Measurements from ENCODE around the gene TMEM132C.

TMEM132C gene

DNA sequence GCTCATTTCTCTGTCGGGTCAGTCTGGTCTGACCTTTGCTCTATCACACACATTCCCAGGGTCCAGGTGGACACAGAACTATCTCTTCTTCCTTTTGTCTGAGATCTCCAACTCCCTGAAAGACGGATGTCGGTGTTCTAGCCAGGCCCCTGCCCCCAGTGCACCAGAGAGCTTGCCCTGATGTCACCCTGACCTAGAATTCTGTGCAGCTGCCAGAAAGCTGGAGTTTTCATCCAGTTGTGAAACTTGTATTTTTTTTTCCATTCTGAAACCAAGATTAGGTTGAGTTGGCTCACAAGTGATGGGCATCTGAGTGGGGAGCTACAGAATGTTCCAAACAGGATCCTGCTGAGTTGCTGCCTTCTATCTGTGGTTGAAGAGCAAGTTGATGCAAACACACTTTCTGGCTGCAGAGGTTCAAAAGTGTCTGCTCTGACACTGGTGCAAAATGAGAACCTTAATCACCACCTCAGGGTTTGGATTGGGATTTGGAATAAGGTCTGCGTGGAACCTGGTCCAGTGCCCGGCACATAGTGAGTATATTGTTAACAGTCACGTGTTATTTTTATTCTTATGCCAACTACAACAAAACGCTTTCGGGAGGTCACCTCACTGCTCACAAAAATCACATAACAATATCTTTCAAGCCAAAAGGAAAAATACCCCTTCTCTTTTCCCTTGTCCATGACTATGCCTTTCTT, 345.3 kb downstream of the TMEM132C start:
- no peaks in the 10 kb centered on the region for H3K36me3 Mint-ChIP-seq (ENCODE audit: low read depth)
- no peaks in the 10 kb centered on the region for H3K27me3 Mint-ChIP-seq (ENCODE audit: low read depth)
- no peaks in the 10 kb centered on the region for H3K4me1 Mint-ChIP-seq (ENCODE audit: low read depth)
- H3K27ac Mint-ChIP-seq: no peak overlapping the region
- no peaks in the 10 kb centered on the region for H3K9me3 Mint-ChIP-seq
- no peak overlapping the region for H3K4me3 Mint-ChIP-seq

DNA sequence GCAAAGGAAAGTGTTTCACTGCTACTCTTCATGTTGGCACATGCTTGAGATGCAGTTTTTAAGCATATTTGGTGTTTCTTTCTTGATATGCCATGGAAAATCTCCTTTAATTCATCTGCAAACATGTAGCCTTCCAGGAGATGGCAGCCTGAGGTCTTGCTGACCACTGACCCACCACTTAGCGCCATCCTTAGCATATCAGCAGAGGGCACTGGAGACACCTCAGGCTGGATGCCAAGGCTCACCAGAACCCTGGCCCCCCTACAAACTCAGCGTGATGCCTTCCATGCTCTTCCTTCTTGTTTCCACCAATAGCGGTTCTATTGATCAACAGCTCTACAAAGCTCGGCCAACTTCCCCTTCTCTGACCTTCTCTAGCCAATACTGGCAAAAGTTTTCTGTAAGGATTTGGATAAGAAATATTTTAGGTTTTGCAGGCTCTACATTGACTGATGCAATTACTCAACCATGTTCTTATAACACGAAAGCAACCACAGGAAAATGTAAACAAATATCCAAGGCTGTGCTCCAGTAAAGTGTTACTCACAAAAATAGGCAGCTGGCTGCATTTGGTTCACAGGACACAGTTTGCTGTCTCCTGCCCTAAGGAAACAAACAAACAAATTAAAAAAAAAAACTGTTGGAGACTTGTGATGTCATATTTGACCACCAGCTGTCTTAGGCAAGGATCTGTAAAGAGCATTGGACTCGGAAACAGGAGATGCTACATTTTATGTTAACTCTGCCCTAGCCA, 347.0 kb downstream of the TMEM132C start:
- no peaks in the 10 kb centered on the region for H3K4me1 Mint-ChIP-seq (ENCODE audit: low read depth)
- no peak overlapping the region for H3K27ac Mint-ChIP-seq
- no peaks in the 10 kb centered on the region for H3K36me3 Mint-ChIP-seq (ENCODE audit: low read depth)
- H3K4me3 Mint-ChIP-seq: no peak overlapping the region
- H3K9me3 Mint-ChIP-seq: no peaks in the 10 kb centered on the region
- no peaks in the 10 kb centered on the region for H3K27me3 Mint-ChIP-seq (ENCODE audit: low read depth)

DNA sequence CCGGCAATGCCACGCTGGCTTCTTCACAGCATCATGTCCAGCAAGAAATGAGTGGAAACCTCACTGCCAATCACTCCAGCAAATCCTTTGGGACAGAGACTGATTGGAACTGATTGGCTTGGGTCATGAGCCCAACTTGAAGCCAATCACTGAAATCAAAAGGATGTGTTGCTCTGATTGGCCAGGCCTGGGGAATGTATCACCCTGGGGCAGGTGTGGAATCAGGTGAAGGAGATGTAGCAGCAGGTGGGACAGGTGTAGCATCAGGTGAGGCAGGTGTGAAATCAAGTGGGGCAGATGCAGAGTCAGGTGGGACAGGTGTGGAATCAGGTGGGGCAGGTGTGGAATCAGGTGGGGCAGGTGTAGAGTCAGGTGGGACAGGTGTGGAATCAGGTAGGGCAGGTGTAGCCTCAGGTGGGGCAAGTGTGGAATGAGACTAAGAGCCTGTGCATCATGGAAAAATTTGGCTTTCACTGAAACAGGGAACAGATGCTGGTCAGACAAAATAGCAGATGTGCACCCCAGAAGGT, 350.4 kb downstream of the TMEM132C start:
- Mint-ChIP-seq H3K36me3 (ENCODE audit: low read depth) (no peaks in the 10 kb centered on the region), H3K27me3 (ENCODE audit: low read depth) (no peaks in the 10 kb centered on the region), H3K9me3 (no peaks in the 10 kb centered on the region), H3K4me3 (no peak overlapping the region), H3K27ac (no peak overlapping the region), H3K4me1 (ENCODE audit: low read depth) (no peaks in the 10 kb centered on the region)

DNA sequence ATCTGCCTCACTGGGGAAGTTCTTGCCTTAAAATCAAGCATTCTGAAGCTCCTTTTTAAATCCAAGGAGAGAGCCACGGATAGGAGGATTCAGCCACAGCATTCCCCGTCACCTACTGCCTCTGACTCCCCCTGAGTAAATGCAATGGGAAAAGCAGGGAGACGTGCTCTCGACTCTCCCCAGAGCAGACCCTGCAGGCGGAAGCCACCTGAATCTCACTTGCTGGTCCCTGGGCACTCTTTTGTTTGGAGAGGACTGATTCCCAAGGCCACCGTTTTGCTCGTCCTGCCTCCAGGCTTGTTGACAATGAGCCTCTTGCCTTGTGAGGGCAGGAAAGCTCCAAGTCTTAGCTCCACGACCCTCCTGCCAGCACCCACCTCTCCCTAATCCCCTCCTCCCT, 352.3 kb downstream of the TMEM132C start:
- Mint-ChIP-seq H3K27me3 (ENCODE audit: low read depth) (no peaks in the 10 kb centered on the region), H3K36me3 (ENCODE audit: low read depth) (no peaks in the 10 kb centered on the region), H3K9me3 (peaks cover 4% of the 10 kb centered on the region), H3K4me3 (no peak overlapping the region), H3K4me1 (ENCODE audit: low read depth) (no peaks in the 10 kb centered on the region), H3K27ac (no peak overlapping the region)

DNA sequence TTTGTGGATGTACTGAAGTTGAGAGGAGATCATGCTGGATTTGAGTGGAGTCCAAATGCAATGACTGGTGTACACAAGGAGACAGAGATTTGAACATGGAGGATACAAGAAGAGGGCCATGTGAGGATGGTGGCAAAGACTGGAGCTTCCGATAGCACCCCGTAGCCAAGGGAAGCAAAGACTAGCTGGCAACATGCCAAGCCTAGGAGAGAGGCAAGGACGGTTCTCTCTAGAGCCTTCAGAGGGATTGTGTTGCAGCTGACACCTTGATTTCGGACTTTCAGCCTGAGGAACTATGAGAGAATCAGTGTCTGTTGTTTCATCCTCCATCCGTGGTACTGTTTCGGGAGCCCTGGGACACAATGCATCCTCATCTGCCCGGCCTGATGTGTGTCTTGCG, 354.3 kb downstream of the TMEM132C start:
- H3K36me3 Mint-ChIP-seq (ENCODE audit: low read depth): no peaks in the 10 kb centered on the region
- H3K4me3 Mint-ChIP-seq: no peak overlapping the region
- no peaks in the 10 kb centered on the region for H3K27me3 Mint-ChIP-seq (ENCODE audit: low read depth)
- no peak overlapping the region for H3K27ac Mint-ChIP-seq
- H3K9me3 Mint-ChIP-seq: peaks cover 4% of the 10 kb centered on the region
- no peaks in the 10 kb centered on the region for H3K4me1 Mint-ChIP-seq (ENCODE audit: low read depth)

- no peaks in the 10 kb centered on the region for H3K4me1 Mint-ChIP-seq (ENCODE audit: low read depth)
- no peak overlapping the region for H3K27ac Mint-ChIP-seq
- no peaks in the 10 kb centered on the region for H3K27me3 Mint-ChIP-seq (ENCODE audit: low read depth)
- no peaks in the 10 kb centered on the region for H3K36me3 Mint-ChIP-seq (ENCODE audit: low read depth)
- peaks cover 19% of the 10 kb centered on the region for H3K9me3 Mint-ChIP-seq
- H3K4me3 Mint-ChIP-seq: no peak overlapping the region
Observed at GRCh38 chr12:128623748-128624147, 356.8 kb downstream of the TMEM132C start.

- H3K4me3 Mint-ChIP-seq: no peak overlapping the region
- no peak overlapping the region for H3K27ac Mint-ChIP-seq
- H3K9me3 Mint-ChIP-seq: peaks cover 19% of the 10 kb centered on the region
- no peaks in the 10 kb centered on the region for H3K36me3 Mint-ChIP-seq (ENCODE audit: low read depth)
- H3K4me1 Mint-ChIP-seq (ENCODE audit: low read depth): no peaks in the 10 kb centered on the region
- H3K27me3 Mint-ChIP-seq (ENCODE audit: low read depth): no peaks in the 10 kb centered on the region
Observed at GRCh38 chr12:128626808-128627320, 359.9 kb downstream of the TMEM132C start.

- H3K27me3 Mint-ChIP-seq (ENCODE audit: low read depth): no peaks in the 10 kb centered on the region
- H3K4me3 Mint-ChIP-seq: no peak overlapping the region
- H3K4me1 Mint-ChIP-seq (ENCODE audit: low read depth): no peaks in the 10 kb centered on the region
- H3K36me3 Mint-ChIP-seq (ENCODE audit: low read depth): no peaks in the 10 kb centered on the region
- no peak overlapping the region for H3K27ac Mint-ChIP-seq
- peaks cover 19% of the 10 kb centered on the region for H3K9me3 Mint-ChIP-seq
Observed at GRCh38 chr12:128627659-128628058, 360.7 kb downstream of the TMEM132C start.

DNA sequence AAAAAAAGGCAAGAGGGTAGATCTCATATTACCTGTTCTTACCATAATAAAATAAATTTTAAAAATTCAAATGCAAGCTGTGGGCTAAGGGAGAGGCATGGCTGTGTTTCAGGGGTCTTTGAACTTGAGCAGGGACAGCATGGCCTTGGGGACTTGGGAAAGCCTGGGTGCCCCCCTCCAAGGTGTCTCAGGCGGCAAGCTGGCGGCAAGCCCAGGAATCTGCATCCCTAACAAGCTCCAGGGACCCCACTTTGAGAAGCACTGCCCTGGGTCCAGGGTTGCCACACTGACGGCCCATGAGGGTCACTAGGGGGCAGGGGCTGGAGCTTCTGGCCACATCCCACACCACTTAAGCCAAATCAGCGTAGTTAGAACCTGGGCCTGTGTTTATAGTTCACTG, 363.0 kb downstream of the TMEM132C start:
- Mint-ChIP-seq H3K36me3 (ENCODE audit: low read depth) (no peaks in the 10 kb centered on the region), H3K9me3 (peaks cover 15% of the 10 kb centered on the region), H3K4me1 (ENCODE audit: low read depth) (no peaks in the 10 kb centered on the region), H3K4me3 (no peak overlapping the region), H3K27me3 (ENCODE audit: low read depth) (no peaks in the 10 kb centered on the region), H3K27ac (no peak overlapping the region)

GRCh38 chr12:128637642-128638606, 371.0 kb downstream of the TMEM132C start:
- no peaks in the 10 kb centered on the region for H3K27me3 Mint-ChIP-seq (ENCODE audit: low read depth)
- H3K9me3 Mint-ChIP-seq: no peaks in the 10 kb centered on the region
- no peak overlapping the region for H3K4me3 Mint-ChIP-seq
- no peak overlapping the region for H3K27ac Mint-ChIP-seq
- H3K4me1 Mint-ChIP-seq (ENCODE audit: low read depth): no peaks in the 10 kb centered on the region
- no peaks in the 10 kb centered on the region for H3K36me3 Mint-ChIP-seq (ENCODE audit: low read depth)

DNA sequence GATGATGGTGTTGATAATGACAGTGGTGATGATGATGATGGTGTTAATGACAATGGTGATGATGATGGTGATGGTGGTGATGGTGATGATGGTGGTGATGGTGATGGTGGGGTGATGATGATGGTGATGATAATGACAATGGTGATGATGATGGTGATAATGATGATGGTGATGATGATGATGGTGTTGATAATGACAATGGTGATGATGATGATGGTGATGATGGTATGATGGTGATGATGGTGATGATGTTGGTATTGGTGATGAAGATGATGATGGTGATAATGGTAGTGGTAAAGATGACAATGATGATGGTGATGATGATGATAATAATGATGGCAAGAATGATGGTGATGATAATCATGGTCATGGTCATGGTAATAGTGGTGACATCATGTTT, 372.1 kb downstream of the TMEM132C start:
- H3K4me3 Mint-ChIP-seq: no peak overlapping the region
- no peaks in the 10 kb centered on the region for H3K27me3 Mint-ChIP-seq (ENCODE audit: low read depth)
- H3K27ac Mint-ChIP-seq: no peak overlapping the region
- no peaks in the 10 kb centered on the region for H3K9me3 Mint-ChIP-seq
- H3K4me1 Mint-ChIP-seq (ENCODE audit: low read depth): no peaks in the 10 kb centered on the region
- no peaks in the 10 kb centered on the region for H3K36me3 Mint-ChIP-seq (ENCODE audit: low read depth)

GRCh38 chr12:128643155-128643554, 376.2 kb downstream of the TMEM132C start:
- Mint-ChIP-seq H3K4me1 (ENCODE audit: low read depth) (no peaks in the 10 kb centered on the region), H3K27me3 (ENCODE audit: low read depth) (no peaks in the 10 kb centered on the region), H3K27ac (no peak overlapping the region), H3K9me3 (peaks cover 20% of the 10 kb centered on the region), H3K4me3 (no peak overlapping the region), H3K36me3 (ENCODE audit: low read depth) (no peaks in the 10 kb centered on the region)

- Mint-ChIP-seq H3K27ac (no peak overlapping the region), H3K9me3 (peaks cover 25% of the 10 kb centered on the region), H3K4me3 (no peak overlapping the region), H3K4me1 (ENCODE audit: low read depth) (no peaks in the 10 kb centered on the region), H3K36me3 (ENCODE audit: low read depth) (no peaks in the 10 kb centered on the region), H3K27me3 (ENCODE audit: low read depth) (no peaks in the 10 kb centered on the region)
Observed at GRCh38 chr12:128644664-128645296, 377.8 kb downstream of the TMEM132C start.

GRCh38 chr12:128649902-128650301, 382.9 kb downstream of the TMEM132C start:
- Mint-ChIP-seq H3K4me3 (no peak overlapping the region), H3K9me3 (peaks cover 25% of the 10 kb centered on the region), H3K27ac (no peak overlapping the region), H3K4me1 (ENCODE audit: low read depth) (no peaks in the 10 kb centered on the region), H3K36me3 (ENCODE audit: low read depth) (no peaks in the 10 kb centered on the region), H3K27me3 (ENCODE audit: low read depth) (no peaks in the 10 kb centered on the region)
